ENCODE data around the gene SEMG1. TPM values are rescaled to one million over a fixed set of nuclear protein-coding genes. Genes with fewer than 3 reads are reported as not detected.

Gene SEMG1
- total RNA-seq, 2 donors from 2014 or later, result not detected

DNA sequence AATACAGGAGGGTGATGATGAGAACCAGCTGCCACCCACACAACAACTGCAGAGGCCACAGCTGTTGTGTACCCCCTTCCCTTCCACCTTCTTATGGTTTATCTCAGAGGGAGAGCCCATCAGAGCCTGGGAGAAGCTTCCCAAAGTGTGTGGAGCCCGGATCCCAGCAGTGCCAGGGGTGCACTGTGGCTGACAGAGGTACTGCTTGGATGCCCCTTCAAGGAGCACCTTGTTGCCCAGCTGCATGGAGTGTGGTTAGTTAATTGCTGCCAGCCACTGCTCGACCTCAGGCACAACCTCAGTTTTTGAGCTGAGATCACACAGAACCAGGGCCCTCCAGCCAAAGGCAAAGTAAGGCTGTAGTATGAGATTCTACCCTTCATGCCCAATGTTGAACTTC is 19.1 kb upstream of the SEMG1 start:
- H3K4me1 ChIP-seq (ENCODE audit: control insufficient read depth in 1 of 2, low read depth in 2 of 2), result no peaks in the 10 kb centered on the region
- no peak overlapping the region for H3K27ac ChIP-seq
- H3K36me3 ChIP-seq, result no peaks in the 10 kb centered on the region
- H3K27me3 ChIP-seq (replicated peaks; ENCODE audit: insufficient read depth), result no peaks in the 10 kb centered on the region
- DNase-seq (ENCODE audit: low spot score) (no peak), ATAC-seq (ENCODE audit: insufficient number of reproducible peaks, low FRiP score, low read depth) (no peak)
- TF ChIP-seq, protein P1, sequence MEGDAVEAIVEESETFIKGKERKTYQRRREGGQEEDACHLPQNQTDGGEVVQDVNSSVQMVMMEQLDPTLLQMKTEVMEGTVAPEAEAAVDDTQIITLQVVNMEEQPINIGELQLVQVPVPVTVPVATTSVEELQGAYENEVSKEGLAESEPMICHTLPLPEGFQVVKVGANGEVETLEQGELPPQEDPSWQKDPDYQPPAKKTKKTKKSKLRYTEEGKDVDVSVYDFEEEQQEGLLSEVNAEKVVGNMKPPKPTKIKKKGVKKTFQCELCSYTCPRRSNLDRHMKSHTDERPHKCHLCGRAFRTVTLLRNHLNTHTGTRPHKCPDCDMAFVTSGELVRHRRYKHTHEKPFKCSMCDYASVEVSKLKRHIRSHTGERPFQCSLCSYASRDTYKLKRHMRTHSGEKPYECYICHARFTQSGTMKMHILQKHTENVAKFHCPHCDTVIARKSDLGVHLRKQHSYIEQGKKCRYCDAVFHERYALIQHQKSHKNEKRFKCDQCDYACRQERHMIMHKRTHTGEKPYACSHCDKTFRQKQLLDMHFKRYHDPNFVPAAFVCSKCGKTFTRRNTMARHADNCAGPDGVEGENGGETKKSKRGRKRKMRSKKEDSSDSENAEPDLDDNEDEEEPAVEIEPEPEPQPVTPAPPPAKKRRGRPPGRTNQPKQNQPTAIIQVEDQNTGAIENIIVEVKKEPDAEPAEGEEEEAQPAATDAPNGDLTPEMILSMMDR (IDR thresholded peaks at IDR 0.05), result no peak
- H3K9me3 ChIP-seq, result no peaks in the 10 kb centered on the region
- no peak overlapping the region for H3K4me3 ChIP-seq

DNA sequence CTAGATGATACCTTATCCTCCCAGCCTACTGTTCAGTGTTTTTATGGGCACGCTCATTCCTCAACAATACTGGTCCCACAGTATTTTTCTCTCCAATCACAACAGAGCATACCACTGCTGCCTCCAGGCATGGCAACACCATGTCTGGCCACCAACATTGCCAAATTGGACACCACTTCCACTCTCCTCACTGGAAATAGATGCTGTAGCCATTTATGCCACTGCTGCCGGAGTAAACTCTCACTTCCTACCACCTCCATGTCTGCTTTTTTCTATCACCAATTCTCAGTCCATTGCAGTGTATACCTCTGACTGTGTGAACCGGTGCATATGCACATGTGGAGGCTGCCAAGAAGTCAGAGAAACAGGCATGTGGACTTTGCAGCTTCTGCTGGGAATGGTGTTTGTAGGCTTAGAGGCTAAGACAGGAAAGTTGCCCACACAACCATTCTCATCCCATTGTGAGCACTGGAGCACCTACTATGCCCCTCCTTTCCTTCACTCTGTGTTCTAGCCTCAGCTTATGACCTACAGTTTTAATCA is 17.7 kb upstream of the SEMG1 start:
- TF ChIP-seq, protein P1 (IDR thresholded peaks at IDR 0.05), result no peak
- H3K27me3 ChIP-seq (replicated peaks; ENCODE audit: insufficient read depth), result no peaks in the 10 kb centered on the region
- ATAC-seq (ENCODE audit: insufficient number of reproducible peaks, low FRiP score, low read depth) (no peak), DNase-seq (ENCODE audit: low spot score) (no peak)
- H3K4me1 ChIP-seq (ENCODE audit: control insufficient read depth in 1 of 2, low read depth in 2 of 2), result no peaks in the 10 kb centered on the region
- no peaks in the 10 kb centered on the region for H3K36me3 ChIP-seq
- H3K9me3 ChIP-seq, result no peaks in the 10 kb centered on the region
- no peak overlapping the region for H3K27ac ChIP-seq
- no peak overlapping the region for H3K4me3 ChIP-seq

DNA sequence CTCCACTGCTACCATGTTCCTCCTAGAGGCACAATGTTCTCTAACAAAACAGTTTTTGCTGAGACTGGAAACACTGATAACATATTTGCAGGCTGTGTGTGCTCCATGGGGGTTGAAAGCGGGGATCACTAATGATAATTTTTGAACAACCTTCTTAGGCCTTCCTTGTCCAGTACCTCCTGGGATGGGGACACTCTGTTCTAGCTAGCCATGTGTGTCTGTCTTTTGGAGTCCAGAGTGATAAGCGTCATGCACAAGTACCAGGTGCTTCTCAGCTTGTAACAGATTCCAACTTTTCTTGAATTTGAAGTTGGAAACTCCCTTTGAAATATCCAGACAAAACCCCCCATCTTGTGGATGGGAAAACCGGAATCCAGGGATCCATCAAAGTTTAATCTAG is 17.0 kb upstream of the SEMG1 start:
- Histone ChIP-seq H3K4me3 (no peak overlapping the region), H3K4me1 (ENCODE audit: control insufficient read depth in 1 of 2, low read depth in 2 of 2) (no peaks in the 10 kb centered on the region), H3K27me3 (replicated peaks; ENCODE audit: insufficient read depth) (no peaks in the 10 kb centered on the region), H3K36me3 (no peaks in the 10 kb centered on the region), H3K9me3 (no peaks in the 10 kb centered on the region), H3K27ac (no peak overlapping the region)
- DNase-seq (ENCODE audit: low spot score) (no peak), ATAC-seq (ENCODE audit: insufficient number of reproducible peaks, low FRiP score, low read depth) (no peak)
- TF ChIP-seq, protein P1 (IDR thresholded peaks at IDR 0.05), result no peak

DNA sequence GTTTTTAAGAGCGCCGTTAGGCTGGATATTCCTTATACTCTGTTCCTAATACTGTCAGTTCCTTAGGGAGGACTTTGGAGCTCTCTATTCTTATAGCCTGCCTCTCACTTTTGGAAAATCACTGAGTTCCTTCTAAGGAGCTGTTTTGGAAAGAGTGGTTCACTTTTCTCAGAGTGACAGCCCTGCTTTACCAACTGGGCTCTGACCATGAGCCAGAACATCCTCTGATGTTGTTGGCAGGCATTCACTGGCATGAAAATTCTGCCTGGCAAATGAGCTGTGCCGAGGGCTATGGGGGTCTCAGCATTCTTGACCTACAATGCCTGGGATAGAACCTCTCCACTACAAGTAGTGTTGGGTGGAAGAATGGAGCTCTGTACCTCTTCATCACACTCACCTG is 14.9 kb upstream of the SEMG1 start:
- H3K27ac ChIP-seq, result no peak overlapping the region
- no peaks in the 10 kb centered on the region for H3K36me3 ChIP-seq
- H3K27me3 ChIP-seq (replicated peaks; ENCODE audit: insufficient read depth), result no peaks in the 10 kb centered on the region
- TF ChIP-seq, protein P1 (IDR thresholded peaks at IDR 0.05), result no peak
- no peak overlapping the region for H3K4me3 ChIP-seq
- H3K9me3 ChIP-seq, result no peaks in the 10 kb centered on the region
- H3K4me1 ChIP-seq (ENCODE audit: control insufficient read depth in 1 of 2, low read depth in 2 of 2), result no peaks in the 10 kb centered on the region
- DNase-seq (ENCODE audit: low spot score), result no peak
- no peak for ATAC-seq (ENCODE audit: insufficient number of reproducible peaks, low FRiP score, low read depth)

DNA sequence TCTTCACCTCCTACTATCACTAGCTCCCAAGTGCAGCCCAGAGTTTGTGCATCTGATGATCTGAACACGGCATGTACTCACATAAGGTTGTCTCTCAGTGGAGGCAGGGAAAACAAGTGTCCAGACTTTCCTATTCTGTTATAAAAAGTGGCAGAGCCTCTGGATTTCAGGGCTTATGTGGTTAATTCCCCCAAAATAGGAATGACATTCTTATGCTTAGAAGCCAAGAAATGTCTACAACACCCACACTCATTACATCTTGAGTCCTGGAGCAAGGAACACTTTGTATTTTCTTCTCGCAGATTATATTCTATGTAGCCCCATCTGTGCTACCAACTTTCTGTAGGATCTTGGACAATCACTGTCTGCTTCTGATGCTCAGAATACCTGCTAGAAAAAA is 13.5 kb upstream of the SEMG1 start:
- no peaks in the 10 kb centered on the region for H3K9me3 ChIP-seq
- no peak for DNase-seq (ENCODE audit: low spot score)

More for the DNA sequence above, 13.5 kb upstream of the SEMG1 start:
- TF ChIP-seq, protein P1 (IDR thresholded peaks at IDR 0.05), result no peak
- no peak overlapping the region for H3K27ac ChIP-seq
- H3K36me3 ChIP-seq, result no peaks in the 10 kb centered on the region
- H3K4me1 ChIP-seq (ENCODE audit: control insufficient read depth in 1 of 2, low read depth in 2 of 2), result no peaks in the 10 kb centered on the region
- no peak overlapping the region for H3K4me3 ChIP-seq
- no peak for ATAC-seq (ENCODE audit: insufficient number of reproducible peaks, low FRiP score, low read depth)
- no peaks in the 10 kb centered on the region for H3K27me3 ChIP-seq (replicated peaks; ENCODE audit: insufficient read depth)
